Measurements from ENCODE around the gene GNAQ.
"Not testable (repeated sequence)": the region's sequence is repeated elsewhere in the genome, so short reads cannot be mapped to it uniquely, and the experiment has no call there.

Gene GNAQ

GRCh38 chr9:78031444-78031892 lies at the start of gene GNAQ:
Gene GNAQ (minus strand): TSS chr9:78031811. CDS start chr9:78031235, 576 bp downstream.
- no peak for DNase-seq (ENCODE audit: low read depth in 2 of 2)

- no peak for DNase-seq (ENCODE audit: low read depth in 2 of 2)
These were observed 43.0 kb upstream of the GNAQ start for GRCh38 chr9:78074385-78075291.

- DNase-seq (ENCODE audit: low read depth in 2 of 2) = no peak
These were observed 42.1 kb upstream of the GNAQ start for GRCh38 chr9:78073722-78074121.

GRCh38 chr9:78072586-78073199 lies 41.1 kb upstream of the GNAQ start:
- no peak for DNase-seq (ENCODE audit: low read depth in 2 of 2)

- no peak for DNase-seq (ENCODE audit: low read depth in 2 of 2)
These were observed 38.9 kb upstream of the GNAQ start for GRCh38 chr9:78070521-78070920.

GRCh38 chr9:78064075-78064474 lies 32.5 kb upstream of the GNAQ start:
- no peak for DNase-seq (ENCODE audit: low read depth in 2 of 2)

- DNase-seq (ENCODE audit: low read depth in 2 of 2) = no peak
These were observed 31.1 kb upstream of the GNAQ start for GRCh38 chr9:78062710-78063109.

- DNase-seq (ENCODE audit: low read depth in 2 of 2) = not testable (repeated sequence)
These were observed 22.6 kb upstream of the GNAQ start for GRCh38 chr9:78054218-78054617.

GRCh38 chr9:78053627-78054026 lies 22.0 kb upstream of the GNAQ start:
- no peak for DNase-seq (ENCODE audit: low read depth in 2 of 2)

GRCh38 chr9:78050421-78050820 lies 18.8 kb upstream of the GNAQ start:
- DNase-seq (ENCODE audit: low read depth in 2 of 2) = no peak

- DNase-seq (ENCODE audit: low read depth in 2 of 2) = no peak
These were observed 17.9 kb upstream of the GNAQ start for GRCh38 chr9:78049484-78049883.

- no peak for DNase-seq (ENCODE audit: low read depth in 2 of 2)
These were observed 15.5 kb upstream of the GNAQ start for GRCh38 chr9:78047106-78047505.

- no peak for DNase-seq (ENCODE audit: low read depth in 2 of 2)
These were observed 14.5 kb upstream of the GNAQ start for GRCh38 chr9:78046112-78046511.

GRCh38 chr9:78044886-78045285 lies 13.3 kb upstream of the GNAQ start:
- no peak for DNase-seq (ENCODE audit: low read depth in 2 of 2)

- DNase-seq (ENCODE audit: low read depth in 2 of 2) = no peak
These were observed 12.6 kb upstream of the GNAQ start for GRCh38 chr9:78044189-78044588.

- DNase-seq (ENCODE audit: low read depth in 2 of 2) = no peak
These were observed 10.4 kb upstream of the GNAQ start for GRCh38 chr9:78041971-78042370.

- DNase-seq (ENCODE audit: low read depth in 2 of 2) = no peak
These were observed 9.1 kb upstream of the GNAQ start for GRCh38 chr9:78040726-78041125.

GRCh38 chr9:78038620-78039300 lies 7.1 kb upstream of the GNAQ start:
- no peak for DNase-seq (ENCODE audit: low read depth in 2 of 2)

- DNase-seq (ENCODE audit: low read depth in 2 of 2) = peak in 1 of 2 donors; percentile 6
These were observed 3.9 kb upstream of the GNAQ start for GRCh38 chr9:78035383-78035993.

GRCh38 chr9:78033870-78034269 lies 2.3 kb upstream of the GNAQ start:
- no peak for DNase-seq (ENCODE audit: low read depth in 2 of 2)

- DNase-seq (ENCODE audit: low read depth in 2 of 2) = no peak
These were observed 1.3 kb upstream of the GNAQ start for GRCh38 chr9:78032730-78033457.
